ENCODE data around the gene ANGEL2. TPM values are rescaled to one million over a fixed set of nuclear protein-coding genes. Genes with fewer than 3 reads are reported as not detected.

ANGEL2 gene
- total and polyA plus RNA-seq, 2 experiments from 2014 or later: 15.2 to 49.6 TPM

GRCh38 chr1:213061263-213061662 lies 45.6 kb upstream of the ANGEL2 start (continued):
- TF ChIP-seq, protein P1, sequence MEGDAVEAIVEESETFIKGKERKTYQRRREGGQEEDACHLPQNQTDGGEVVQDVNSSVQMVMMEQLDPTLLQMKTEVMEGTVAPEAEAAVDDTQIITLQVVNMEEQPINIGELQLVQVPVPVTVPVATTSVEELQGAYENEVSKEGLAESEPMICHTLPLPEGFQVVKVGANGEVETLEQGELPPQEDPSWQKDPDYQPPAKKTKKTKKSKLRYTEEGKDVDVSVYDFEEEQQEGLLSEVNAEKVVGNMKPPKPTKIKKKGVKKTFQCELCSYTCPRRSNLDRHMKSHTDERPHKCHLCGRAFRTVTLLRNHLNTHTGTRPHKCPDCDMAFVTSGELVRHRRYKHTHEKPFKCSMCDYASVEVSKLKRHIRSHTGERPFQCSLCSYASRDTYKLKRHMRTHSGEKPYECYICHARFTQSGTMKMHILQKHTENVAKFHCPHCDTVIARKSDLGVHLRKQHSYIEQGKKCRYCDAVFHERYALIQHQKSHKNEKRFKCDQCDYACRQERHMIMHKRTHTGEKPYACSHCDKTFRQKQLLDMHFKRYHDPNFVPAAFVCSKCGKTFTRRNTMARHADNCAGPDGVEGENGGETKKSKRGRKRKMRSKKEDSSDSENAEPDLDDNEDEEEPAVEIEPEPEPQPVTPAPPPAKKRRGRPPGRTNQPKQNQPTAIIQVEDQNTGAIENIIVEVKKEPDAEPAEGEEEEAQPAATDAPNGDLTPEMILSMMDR (conservative IDR thresholded peaks at IDR 0.05; ENCODE audit: low read depth in 2 of 2): peak; percentile 41 to 51
- TF ChIP-seq POLR2AphosphoS5 (IDR thresholded peaks at IDR 0.05; ENCODE audit: low read depth): no peak
- TF ChIP-seq ETS1 (IDR thresholded peaks at IDR 0.05): no peak

- Histone ChIP-seq H3K4me3 (no peak overlapping the region), H2AFZ (no peak overlapping the region), H3K27me3 (ENCODE audit: insufficient read depth) (no peaks in the 10 kb centered on the region), H3K9me2 (ENCODE audit: insufficient read depth) (no peaks in the 10 kb centered on the region), H3K27ac (ENCODE audit: low read depth) (no peak overlapping the region), H3F3A (replicated peaks; ENCODE audit: low read depth) (no peaks in the 10 kb centered on the region), H4K20me1 (replicated peaks; ENCODE audit: insufficient read depth) (peaks cover 6% of the 10 kb centered on the region; the same call in 1 of the 2 replicates), H3K36me3 (ENCODE audit: insufficient read depth) (no peaks in the 10 kb centered on the region), H3K4me2 (no peak overlapping the region), H3K4me1 (ENCODE audit: insufficient read depth) (peaks cover 2% of the 10 kb centered on the region; the same call in 1 of the 2 replicates), H3K79me2 (replicated peaks; ENCODE audit: insufficient read depth) (peaks cover 71% of the 10 kb centered on the region)
- H3K4me1 Mint-ChIP-seq: peaks cover 23% of the 10 kb centered on the region
- H3K9me3 Mint-ChIP-seq: peaks cover 5% of the 10 kb centered on the region; the same call in 2 of the 3 replicates
- no peak overlapping the region for H3K4me3 Mint-ChIP-seq
- H3K27ac Mint-ChIP-seq: no peak overlapping the region
- TF ChIP-seq ZNF114 (CRISPR knock-in tag; IDR thresholded peaks at IDR 0.05): no peak
- TF ChIP-seq, protein P1 (conservative IDR thresholded peaks at IDR 0.05; ENCODE audit: low read depth in 2 of 2): no peak
- peaks cover 3% of the 10 kb centered on the region; the same call in 1 of the 3 replicates for H3K36me3 Mint-ChIP-seq (ENCODE audit: low read depth)
- no peak for DNase-seq (ENCODE audit: low spot score)
- peaks cover 1% of the 10 kb centered on the region for H3K27me3 Mint-ChIP-seq (ENCODE audit: insufficient read depth, low read depth, poor library complexity)
- ATAC-seq: peak; percentile 32; the same call in 2 of the 3 replicates
Observed at GRCh38 chr1:213060836-213061235, 45.2 kb upstream of the ANGEL2 start.

GRCh38 chr1:213057264-213058059 lies 41.8 kb upstream of the ANGEL2 start:
- Mint-ChIP-seq H3K4me1 (peaks cover 22% of the 10 kb centered on the region), H3K4me3 (no peak overlapping the region), H3K27me3 (ENCODE audit: insufficient read depth, low read depth, poor library complexity) (no peaks in the 10 kb centered on the region), H3K36me3 (ENCODE audit: low read depth) (peaks cover 3% of the 10 kb centered on the region; the same call in 1 of the 3 replicates), H3K9me3 (peaks cover 5% of the 10 kb centered on the region; the same call in 2 of the 3 replicates), H3K27ac (no peak overlapping the region)
- no peak; the same call in 2 of the 3 replicates for ATAC-seq
- Histone ChIP-seq H3K27ac (ENCODE audit: low read depth) (no peak overlapping the region), H3K4me1 (ENCODE audit: insufficient read depth) (no peaks in the 10 kb centered on the region), H4K20me1 (replicated peaks; ENCODE audit: insufficient read depth) (peaks cover 2% of the 10 kb centered on the region; the same call in 1 of the 2 replicates), H3K79me2 (replicated peaks; ENCODE audit: insufficient read depth) (peaks cover 84% of the 10 kb centered on the region), H3K36me3 (ENCODE audit: insufficient read depth) (no peaks in the 10 kb centered on the region), H3K4me2 (no peak overlapping the region), H3K4me3 (no peak overlapping the region), H3K27me3 (ENCODE audit: insufficient read depth) (no peaks in the 10 kb centered on the region), H3K9me2 (ENCODE audit: insufficient read depth) (no peaks in the 10 kb centered on the region), H3F3A (replicated peaks; ENCODE audit: low read depth) (no peaks in the 10 kb centered on the region), H2AFZ (no peak overlapping the region)
- no peak for DNase-seq (ENCODE audit: low spot score)
- TF ChIP-seq ZNF462 (CRISPR knock-in tag; IDR thresholded peaks at IDR 0.05) (no peak), JUNB (IDR thresholded peaks at IDR 0.05; ENCODE audit: unreplicated experiment) (no peak)
